PFSK-1 (cell line): ENCODE data around the gene KLF7.

Experiments
- POLR2AphosphoS5 ChIP-seq: IDR thresholded peaks from 2 replicates; pipeline ENCODE4 v1.6.1; 2012; ENCODE audit warnings: low read depth, mild to moderate bottlenecking, control low read depth, low read length, moderate library complexity
- REST ChIP-seq, 2 experiments: IDR thresholded peaks; 2 replicates each; pipeline versions ENCODE4 v1.6.1 to v1.8.0; 2011 to 2012; ENCODE audit warnings: low read depth in 2 of 2, low read length in 2 of 2, control low read depth in 1 of 2, inconsistent platforms in 1 of 2, mild to moderate bottlenecking in 1 of 2, moderate library complexity in 1 of 2; ENCODE audit not compliant: insufficient read depth in 1 of 2

GRCh38 chr2:207085110-207085509 lies 80.6 kb downstream of the KLF7 start:
- TF ChIP-seq POLR2AphosphoS5 (no peak), REST (IDR thresholded peaks at IDR 0.05; ENCODE audit: insufficient read depth in 1 of 2, low read depth in 2 of 2, low read length in 2 of 2) (no peak)
